Endothelial cell of hepatic sinusoid (primary cell): ENCODE results near the gene UGT2B28.
"Not testable (repeated sequence)": the region's sequence is repeated elsewhere in the genome, so short reads cannot be mapped to it uniquely, and the experiment has no call there.

Source experiments
- in situ Hi-C: cut with HindIII; loops from 2 replicates; pipeline ENCODE4 v1.10.0; 2017; ENCODE audit warnings: low sequenced_read_pairs

The UGT2B28 gene

DNA sequence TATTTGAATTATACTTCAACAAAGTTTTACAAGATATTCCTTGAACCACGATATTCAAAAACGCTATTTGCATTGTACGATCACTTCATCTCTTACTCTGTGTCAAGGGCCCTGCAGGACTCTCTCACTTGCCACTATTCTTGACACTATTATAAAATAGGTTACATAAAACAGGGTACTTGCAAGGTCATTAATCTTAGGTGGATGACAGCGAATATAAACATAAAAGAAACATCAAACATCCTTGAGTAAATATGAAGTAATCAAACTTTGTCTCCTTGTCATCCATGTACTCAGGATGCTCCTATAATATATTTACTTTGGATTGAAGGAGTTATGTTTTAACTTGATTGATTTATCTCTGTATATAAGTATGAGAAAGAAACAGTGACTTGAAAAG lies at the start of gene UGT2B28:
TSS of gene UGT2B28 (plus strand) at position 395 of the 400 bp plus-strand sequence. CDS start 26 bp downstream, outside the sequence.
- in situ Hi-C loops, result not testable (repeated sequence)

DNA sequence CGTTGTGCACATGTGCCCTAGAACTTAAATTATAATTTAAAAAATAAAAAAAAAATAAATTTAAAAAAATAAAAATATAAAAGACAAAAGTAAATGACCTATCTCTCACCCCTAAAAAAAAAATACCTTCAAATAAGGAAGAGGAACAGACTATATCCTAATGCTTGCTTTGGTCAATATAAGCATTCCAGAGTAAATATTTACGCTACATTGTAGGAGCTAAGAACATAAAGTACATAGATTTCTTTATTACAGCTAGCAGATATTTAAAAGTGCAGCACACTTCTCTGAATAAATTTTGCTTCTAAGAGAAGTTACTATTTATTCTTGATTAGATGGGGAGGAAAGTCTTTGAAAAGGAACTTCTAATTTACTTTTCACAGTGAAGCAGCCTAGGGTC lies 41.2 kb upstream of the UGT2B28 start:
- in situ Hi-C loops, result no loop called here

DNA sequence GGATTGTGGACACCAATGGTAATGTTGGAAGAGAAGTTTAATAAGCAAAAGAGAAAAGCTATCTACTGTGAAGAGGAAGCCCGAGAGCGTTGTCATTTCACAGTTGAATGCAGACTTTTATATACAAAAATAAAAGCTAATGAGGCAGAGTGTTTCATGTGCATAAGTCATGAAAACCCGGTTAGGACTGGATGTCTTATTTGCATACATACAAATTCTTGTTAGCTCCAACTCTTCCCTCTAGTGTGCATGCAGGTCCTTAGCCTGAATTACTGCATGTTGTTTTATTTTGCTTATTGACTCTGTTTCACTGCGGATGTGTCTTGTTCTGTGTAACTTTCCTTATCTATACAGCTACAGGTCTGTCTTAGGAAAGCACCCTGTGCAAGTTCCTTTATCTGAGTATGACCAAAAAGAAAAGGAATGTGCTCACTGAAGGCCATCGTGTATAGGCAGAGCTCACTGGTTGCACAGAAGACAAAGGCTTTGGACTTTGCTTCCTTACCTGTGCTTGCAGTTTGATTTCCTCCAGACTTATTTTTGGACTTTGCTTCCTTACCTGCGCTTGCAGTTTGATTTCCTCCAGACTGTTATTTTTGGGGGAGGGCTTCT lies 40.6 kb upstream of the UGT2B28 start:
- in situ Hi-C loops, result no loop called here

DNA sequence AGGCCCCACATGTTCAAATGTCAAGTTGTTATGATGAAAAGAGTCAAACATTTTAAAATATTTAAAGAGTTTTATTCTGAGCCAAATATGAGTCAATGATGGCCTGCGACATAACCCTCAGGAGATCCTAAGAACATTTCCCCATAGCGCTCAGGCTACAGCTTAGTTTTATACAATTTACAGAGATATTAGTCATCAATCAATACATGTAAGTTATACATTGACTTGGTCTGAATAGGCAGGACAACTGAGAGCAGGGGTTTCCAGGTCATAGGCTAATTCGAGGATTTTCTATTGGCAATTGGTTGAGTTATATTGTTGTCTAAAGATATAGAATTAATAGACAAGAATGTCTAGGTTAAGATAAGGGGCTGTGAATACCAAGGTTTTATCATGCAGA lies 39.5 kb upstream of the UGT2B28 start:
- in situ Hi-C loops, result not testable (repeated sequence)

DNA sequence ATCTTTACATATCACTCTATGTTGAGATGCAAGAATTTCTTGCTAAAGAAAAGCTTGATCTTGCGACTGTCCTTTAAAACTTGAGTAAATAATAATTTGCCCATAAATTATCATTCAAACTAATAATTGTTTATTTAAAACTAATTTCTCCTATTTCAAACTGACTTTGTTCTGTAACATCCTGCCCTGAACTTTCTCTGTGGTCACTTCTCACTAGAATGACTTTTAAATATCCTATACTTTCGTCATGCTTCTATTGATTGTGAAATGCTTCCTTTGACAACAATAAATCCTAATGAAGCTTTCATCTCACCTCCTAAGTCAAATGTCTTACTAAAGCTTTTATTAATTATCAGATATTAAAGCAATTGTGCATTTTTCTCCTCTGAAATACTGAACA lies 38.5 kb upstream of the UGT2B28 start:
- in situ Hi-C loops, result not testable (repeated sequence)

DNA sequence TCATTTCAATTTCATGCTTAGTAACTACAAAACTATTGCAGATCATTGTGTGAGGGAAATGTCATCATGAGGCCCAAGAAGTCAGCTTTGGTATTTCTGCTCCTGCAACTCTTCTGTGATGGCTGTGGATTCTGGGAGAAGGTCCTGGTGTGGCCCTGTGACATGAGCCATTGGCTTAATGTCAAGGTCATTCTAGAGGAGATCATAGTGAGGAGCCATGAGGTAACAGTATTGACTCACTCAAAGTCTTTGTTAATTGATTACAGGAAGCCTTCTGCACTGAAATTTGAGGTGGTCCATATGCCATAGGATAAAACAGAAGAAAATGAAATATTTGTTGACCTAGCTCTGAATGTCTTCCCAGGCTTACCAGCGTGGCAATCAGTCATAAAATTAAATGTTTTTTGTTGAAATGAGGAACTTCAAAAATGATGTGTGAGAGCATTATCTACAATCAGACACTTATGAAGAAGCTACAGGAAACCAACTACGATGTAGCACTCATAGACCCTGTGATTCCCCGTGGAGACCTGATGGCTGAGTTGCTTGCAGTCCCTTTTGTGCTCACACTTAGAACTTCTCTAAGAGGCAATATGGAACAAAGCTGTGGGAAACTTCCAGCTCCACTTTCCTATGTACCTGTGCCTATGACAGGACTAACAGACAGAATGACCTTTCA lies 37.6 kb upstream of the UGT2B28 start:
- in situ Hi-C loops, result not testable (repeated sequence)

DNA sequence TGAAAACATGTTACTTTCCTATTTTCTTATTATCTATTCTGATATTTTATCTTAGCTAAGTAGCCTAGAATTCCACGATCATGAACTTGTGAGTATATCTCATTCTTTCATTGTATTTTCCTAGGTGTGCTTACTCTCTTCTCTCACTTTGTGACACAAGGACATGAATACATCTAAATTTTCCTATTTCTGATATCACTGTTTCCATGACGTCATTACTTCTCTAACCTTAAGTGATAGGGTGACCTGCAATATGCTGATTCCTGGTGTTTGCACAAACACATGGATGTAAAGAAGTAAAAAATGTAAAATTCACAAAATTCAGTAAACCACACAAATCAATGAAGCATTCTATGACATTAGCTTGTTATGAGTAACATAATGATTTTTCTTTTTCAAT lies 29.4 kb upstream of the UGT2B28 start:
- in situ Hi-C loops, result not testable (repeated sequence)

DNA sequence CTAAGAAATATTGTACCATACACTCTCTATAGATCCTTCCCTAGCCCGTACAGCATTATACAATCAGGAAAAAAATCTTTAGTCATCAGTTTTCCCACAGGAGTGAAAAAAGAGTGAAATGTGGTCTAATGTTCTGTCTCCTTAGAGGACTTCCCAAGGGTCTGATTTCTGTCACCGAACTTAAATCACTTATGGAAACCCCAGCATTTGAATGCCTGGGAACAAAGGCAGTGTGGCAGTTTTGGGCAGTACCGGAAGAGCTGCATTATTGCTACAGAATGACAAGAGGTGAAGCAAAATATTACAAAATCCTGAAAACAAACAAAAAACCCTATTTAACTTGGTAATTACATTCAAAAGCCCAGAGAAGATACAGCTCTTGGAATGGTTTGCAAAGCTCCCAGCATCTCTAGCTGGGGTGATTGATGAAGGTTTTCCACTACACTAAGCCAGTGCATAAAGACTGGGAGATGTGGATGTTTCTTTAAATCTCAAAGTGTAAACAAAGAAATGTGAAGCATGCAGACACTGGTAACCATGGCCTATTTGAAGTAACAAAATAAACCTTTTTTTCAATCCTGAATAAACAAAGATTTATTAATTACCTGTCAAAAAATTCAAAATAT lies 27.0 kb upstream of the UGT2B28 start:
- in situ Hi-C loops, result not testable (repeated sequence)

DNA sequence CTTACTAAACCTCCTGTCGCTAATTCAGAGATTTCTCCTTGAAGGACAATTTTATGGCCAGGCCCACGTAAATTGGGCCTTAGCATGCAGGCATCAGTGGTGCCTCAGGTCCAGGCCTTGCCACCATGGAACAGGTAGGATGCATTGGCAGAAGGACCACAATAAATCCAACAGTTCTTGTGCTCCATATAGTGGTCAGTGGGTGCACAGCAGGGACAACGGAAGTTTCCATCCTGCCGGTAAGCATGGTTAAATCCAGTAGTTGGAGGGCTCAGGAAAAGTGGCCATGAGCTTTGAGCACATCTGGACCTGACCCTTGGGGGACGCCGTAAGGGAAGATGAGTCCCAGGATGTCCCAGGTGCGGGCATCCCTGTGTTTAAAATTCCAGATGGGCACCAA lies 11.7 kb upstream of the UGT2B28 start:
- in situ Hi-C loops, result not testable (repeated sequence)

DNA sequence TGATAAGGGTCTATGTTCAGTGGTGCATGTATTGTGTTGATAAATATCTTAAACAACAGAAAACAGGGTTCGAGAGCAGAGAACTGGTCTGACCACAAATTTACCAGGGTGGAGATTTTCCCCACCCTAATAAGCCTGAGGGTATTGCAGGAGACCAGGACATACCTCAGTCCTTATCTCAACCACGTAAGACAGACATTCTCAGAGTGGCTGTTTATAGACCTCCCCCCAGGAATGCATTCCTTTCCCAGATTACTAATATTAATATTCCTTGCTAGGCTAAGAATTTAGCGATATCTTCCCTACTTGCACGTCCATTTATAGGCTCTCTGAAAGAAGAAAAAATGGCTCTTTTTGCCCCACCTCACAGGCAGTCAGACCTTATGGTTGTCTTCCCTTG lies 16.1 kb downstream of the UGT2B28 start:
- in situ Hi-C loops, result not testable (repeated sequence)

DNA sequence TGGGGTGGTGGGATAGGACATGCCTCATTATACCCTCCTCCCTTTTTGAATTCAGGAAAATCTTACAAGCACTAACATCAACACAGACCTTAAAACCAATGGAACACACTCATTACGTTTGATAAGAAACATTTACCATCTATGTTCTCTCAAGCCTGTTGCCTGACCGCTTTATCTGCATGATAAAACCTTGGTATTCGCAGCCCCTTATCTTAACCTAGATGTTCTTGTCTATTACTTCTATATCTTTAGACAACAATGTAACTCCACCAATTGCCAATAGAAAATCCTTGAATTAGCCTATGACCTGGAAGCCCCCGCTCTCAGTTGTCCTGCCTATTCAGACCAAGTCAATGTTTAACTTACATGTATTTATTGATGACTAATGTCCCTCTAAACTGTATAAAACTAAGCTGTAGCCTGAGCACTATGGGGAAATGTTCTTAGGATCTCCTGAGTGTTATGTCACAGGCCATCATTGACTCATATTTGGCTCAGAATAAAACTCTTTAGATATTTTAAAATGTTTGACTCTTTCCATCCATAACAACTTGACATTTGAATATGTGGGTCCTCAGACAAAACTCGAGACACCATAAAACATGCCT lies 28.3 kb downstream of the UGT2B28 start:
- in situ Hi-C loops, result not testable (repeated sequence)

DNA sequence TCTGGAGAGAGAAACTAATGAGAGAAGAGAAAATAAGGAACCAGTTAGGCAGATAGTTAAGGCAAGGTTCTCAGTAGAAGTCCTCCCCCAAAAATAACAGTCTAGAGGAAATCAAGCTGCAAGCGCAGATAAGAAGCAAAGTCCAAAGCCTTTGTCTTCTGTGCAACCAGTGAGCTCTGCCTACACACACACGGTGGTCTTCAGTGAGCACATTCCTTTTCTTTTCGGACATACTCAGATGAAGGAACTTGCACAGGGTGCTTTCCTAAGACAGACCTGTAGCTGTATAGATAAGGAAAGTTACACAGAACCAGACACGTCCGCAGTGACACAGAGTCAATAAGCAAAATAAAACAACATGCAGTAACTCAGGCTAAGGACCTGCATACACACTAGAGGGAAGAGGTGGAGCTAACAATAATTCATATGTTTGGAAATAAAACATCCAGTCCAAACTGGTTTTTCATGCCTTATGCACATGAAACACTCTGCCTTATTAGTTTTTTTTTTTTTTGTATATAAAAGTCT lies 29.3 kb downstream of the UGT2B28 start:
- in situ Hi-C loops, result not testable (repeated sequence)

DNA sequence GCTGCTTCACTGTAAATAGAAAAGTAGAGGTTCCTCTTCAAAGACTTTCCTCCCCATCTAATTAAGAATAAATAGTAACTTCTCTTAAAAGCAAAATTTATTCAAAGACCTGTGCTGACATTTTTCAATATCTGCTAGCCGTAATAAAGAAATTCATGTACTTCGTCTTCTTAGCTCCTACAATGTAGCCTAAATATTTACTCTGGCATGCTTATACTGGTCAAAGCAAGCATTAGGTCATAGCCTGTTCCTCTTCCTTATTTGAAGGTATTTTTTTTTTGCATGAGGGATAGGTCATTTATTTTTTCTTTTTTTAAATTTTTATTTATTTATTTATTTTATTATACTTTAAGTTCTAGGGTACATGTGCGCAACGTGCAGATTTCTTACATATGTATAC lies 30.0 kb downstream of the UGT2B28 start:
- in situ Hi-C loops, result not testable (repeated sequence)

DNA sequence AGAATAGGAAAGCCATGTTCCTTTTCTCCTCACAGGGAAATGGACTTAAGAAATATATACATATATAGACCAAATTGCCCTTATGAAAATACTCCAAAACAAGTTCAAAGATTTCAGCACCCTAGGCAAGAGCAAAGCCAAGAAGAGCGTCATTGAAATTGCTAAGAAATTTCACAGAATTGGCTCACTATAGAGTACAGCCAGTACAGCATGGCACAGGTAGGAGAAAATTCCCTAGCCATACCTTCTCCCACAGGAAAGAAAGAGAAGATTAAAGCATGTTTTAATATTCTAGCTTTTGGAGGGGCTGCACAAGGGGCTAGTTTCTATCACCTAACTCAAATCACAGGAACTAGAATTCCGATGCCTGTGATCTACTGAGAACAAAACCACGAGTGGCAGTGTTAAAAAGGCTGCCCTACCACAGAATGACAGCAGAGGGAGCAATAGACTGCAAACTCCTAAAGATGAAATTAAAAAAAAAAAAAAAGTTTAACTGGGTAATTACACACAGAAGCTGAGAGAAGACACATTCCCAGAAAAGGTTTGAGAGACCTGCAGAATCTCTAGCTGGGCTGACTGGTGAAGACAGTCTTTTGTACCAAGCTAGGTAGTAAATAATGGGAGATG lies 37.5 kb downstream of the UGT2B28 start:
- in situ Hi-C loops, result not testable (repeated sequence)

DNA sequence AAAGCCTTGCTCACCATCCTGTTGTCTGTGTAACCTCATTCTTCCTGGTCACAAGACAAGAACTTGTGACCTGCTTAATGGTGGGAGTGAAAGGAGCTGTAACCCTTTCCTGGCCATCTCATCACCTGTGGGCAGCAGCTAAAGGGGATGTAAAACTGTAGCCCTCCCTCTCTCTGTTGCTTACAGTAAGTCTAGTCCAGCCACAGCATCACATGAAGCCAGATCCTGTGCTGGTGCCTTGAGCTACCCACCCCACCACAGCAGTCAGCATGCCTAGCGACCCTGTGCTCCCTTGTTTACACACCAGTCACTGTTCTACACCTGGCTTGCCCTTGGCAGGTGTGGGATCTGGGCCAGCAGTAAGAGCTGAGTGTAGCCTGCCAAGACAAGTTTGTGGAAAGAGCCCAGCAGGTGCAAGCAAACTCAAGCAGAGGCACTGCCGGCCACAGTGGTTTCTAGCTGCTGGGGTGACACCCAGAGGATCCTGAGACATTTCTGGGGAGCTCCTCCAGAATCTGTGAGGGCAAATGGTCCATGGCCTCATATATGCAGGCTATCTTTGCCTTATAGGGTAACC lies 41.0 kb downstream of the UGT2B28 start:
- in situ Hi-C loops, result no loop called here

DNA sequence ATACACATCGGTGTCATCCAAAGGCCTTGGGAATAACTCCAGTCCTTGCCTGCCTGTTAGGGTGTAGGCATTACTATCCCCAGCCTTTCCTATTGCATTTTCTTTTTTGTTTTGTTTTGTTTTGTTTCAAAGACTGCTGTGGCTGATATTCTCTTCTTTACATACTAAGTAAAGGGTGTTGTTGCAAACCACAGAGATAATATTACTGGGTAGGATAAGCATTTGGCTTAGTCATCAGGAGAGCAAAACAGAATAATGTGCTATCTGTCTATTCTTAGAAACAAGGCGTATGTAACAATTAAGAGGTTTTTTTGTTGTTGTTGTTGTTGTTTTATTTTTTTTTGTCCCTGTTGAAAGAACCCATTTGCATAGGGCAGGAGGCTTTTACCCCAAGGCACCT lies 41.8 kb downstream of the UGT2B28 start:
- in situ Hi-C loops, result no loop called here

DNA sequence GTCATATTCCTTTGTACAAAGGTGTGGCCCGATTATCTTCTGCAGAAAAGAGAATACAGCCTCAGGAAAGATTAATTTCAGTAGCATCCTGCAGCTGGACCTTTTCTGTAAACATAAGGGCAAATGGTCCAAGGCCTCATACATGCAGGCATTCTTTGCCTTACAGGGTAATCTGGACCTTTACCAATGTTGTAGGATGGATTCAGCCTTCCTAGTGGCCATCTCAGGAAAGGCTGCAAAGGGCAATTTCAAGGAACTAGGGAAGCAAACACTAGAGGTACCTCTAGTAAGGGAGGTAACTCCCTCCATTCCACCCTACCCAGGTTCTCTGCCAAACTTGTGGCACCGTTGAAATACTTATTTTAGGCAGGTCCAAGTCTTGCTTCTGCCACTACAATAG lies 43.0 kb downstream of the UGT2B28 start:
- in situ Hi-C loops, result no loop called here

DNA sequence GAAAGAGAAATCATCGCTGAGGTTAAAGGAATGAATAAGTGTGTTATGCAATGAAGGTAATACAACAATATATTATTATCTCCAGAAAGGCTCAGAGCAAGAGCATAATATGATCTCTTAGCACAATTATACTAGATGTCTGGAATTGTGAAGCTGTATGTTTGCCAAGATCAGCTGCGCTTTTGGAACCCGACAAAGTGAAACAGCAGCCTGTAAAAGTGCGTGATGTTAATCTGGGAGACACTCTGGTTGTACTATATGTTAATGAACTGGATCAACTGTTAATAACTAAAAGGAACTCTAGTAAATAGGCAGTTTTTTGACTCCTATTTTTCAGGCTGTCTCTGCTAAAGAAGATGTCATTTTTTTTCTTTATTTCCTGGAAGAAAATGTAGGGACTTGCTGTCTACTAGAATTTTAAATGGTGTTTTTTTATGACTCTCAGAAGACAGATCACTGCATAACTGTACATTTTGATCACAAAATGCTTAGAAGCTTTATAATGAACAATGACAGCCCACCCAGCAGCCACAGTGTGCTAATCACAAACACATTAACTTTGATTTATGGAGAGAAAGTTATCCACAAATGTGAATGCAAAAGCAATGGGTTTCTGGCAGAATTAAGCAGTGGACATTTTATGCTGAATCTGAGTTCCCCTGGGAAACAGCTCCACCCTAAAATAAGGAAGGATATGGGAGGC lies 50.2 kb downstream of the UGT2B28 start:
- in situ Hi-C loops, result no loop called here

DNA sequence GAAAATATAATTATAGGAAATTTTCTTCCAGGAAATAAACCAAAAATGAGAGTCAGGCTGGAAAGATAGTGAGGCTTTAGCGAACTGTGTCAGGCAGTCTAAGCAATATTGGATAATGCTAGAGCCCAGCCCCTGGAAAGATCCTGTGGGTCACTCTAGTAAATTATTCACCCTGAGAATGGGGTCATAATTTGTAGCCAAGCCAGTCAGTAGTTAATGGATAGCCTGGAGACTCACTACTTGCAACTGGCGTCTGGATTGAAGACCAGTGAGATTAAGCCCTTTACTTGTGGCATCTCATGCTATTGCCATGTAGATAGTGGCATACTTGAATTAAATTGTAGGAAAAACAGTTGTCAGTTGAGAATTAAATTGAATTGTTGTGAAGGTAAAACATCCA lies 51.0 kb downstream of the UGT2B28 start:
- in situ Hi-C loops, result not testable (repeated sequence)

DNA sequence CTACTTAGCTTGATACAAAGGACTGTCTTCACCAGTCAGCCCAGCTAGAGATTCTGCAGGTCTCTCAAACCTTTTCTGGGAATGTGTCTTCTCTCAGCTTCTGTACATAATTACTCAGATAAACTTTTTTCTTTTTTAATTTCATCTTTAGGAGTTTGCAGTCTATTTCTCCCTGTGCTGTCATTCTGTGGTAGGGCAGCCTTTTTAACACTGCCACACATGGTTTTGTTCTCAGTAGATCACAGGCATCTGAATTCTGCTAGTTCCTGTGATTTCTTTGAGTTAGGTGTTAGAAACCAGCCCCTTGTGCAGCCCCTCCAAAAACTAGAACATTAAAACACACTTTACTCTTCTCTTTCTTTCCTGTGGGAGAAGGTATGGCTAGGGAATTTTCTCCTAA lies 55.2 kb downstream of the UGT2B28 start:
- in situ Hi-C loops, result not testable (repeated sequence)
